PC-9 (cell line): ENCODE data around the gene KLHL1. TPM values are rescaled to one million over a fixed set of nuclear protein-coding genes. Genes with fewer than 3 reads are reported as not detected.

Source experiments
- BruUV-seq: library from RNA; stranded (reverse); fragments of 400-500 nt; replicated peaks from 2 replicates; lab custom pipeline; 2021; lab: Mats Ljungman, UMichigan
- CTCF ChIA-PET: fragments of 300-600 bp; sonication (Branson Sonifier 250); formaldehyde crosslinking; loops from one replicate; lab custom pipeline; 2022; ENCODE audit warnings: antibody characterized with exemption; lab: Charles Lee
- POLR2A ChIA-PET: fragments of 300-600 bp; sonication (Branson Sonifier 250); formaldehyde crosslinking; loops from one replicate; lab custom pipeline; 2022; ENCODE audit warnings: antibody characterized with exemption; ENCODE audit not compliant: unreplicated experiment; lab: Charles Lee
- DNase-seq, 2 experiments: peaks; one replicate each; pipeline versions ENCODE4 v3.0.0 to v3.0.0-alpha.2; 2015 to 2022; ENCODE audit warnings: mixed read lengths in 1 of 2
- H2AFZ ChIP-seq: fragments of 200-600 bp; sonication (generic); 2 replicates; pipeline ENCODE4 v1.8.1; 2017; ENCODE audit warnings: antibody characterized with exemption
- H3F3A ChIP-seq: fragments of 200-600 bp; sonication (generic); 2 replicates; pipeline ENCODE4 v1.8.1; 2017; ENCODE audit warnings: antibody characterized with exemption, mild to moderate bottlenecking, low read depth; ENCODE audit not compliant: insufficient read depth
- H3K27ac ChIP-seq: fragments of 200-600 bp; sonication (generic); 2 replicates; pipeline ENCODE4 v1.6.1; 2016; ENCODE audit warnings: mixed run types
- H3K27me3 ChIP-seq: fragments of 200-600 bp; sonication (generic); 2 replicates; pipeline ENCODE4 v1.6.1; 2016; ENCODE audit warnings: low read depth, mixed run types; ENCODE audit not compliant: insufficient read depth
- H3K36me3 ChIP-seq: fragments of 200-600 bp; sonication (generic); 2 replicates; pipeline ENCODE4 v1.6.1; 2016; ENCODE audit warnings: low read depth, mixed run types
- H3K4me1 ChIP-seq: fragments of 200-600 bp; sonication (generic); replicated peaks from 2 replicates; pipeline ENCODE4 v1.6.1; 2016; ENCODE audit warnings: mixed run types; ENCODE audit not compliant: insufficient read depth
- H3K4me2 ChIP-seq: fragments of 200-600 bp; sonication (generic); 2 replicates; pipeline ENCODE4 v1.6.1; 2017; ENCODE audit warnings: mixed run types
- H3K4me3 ChIP-seq: fragments of 200-600 bp; sonication (generic); 2 replicates; pipeline ENCODE4 v1.6.1; 2016; ENCODE audit warnings: mixed run types
- H3K79me2 ChIP-seq: fragments of 200-600 bp; sonication (generic); 2 replicates; pipeline ENCODE4 v1.6.1; 2017; ENCODE audit warnings: low read depth, mixed run types
- H3K9me2 ChIP-seq: fragments of 200-600 bp; sonication (generic); 2 replicates; pipeline ENCODE4 v1.8.1; 2017; ENCODE audit warnings: mild to moderate bottlenecking; ENCODE audit not compliant: insufficient read depth
- H3K9me3 ChIP-seq: fragments of 200-600 bp; sonication (generic); 2 replicates; pipeline ENCODE4 v1.8.1; 2016; ENCODE audit warnings: low read depth; ENCODE audit not compliant: insufficient read depth
- H4K20me1 ChIP-seq: fragments of 200-600 bp; sonication (generic); 2 replicates; pipeline ENCODE4 v1.8.1; 2017; ENCODE audit not compliant: insufficient read depth
- CTCF ChIP-seq: fragments of 200-600 bp; sonication (generic); conservative IDR thresholded peaks from 2 replicates; pipeline ENCODE4 v1.6.1; 2017; ENCODE audit warnings: mixed run types, antibody characterized with exemption, mild to moderate bottlenecking, moderate library complexity
- EZH2 ChIP-seq: fragments of 200-600 bp; sonication (generic); IDR thresholded peaks from 2 replicates; pipeline ENCODE4 v1.8.0; 2017; ENCODE audit warnings: antibody characterized with exemption, low read depth
- intact Hi-C: fragments of 100-400 bp; cut with micrococcal nuclease; formaldehyde crosslinking; loops from one replicate; pipeline ENCODE4 v1.10.0; 2022; ENCODE audit not compliant: unreplicated experiment
- total RNA-seq: library from RNA; stranded (reverse); gene quantifications from 2 replicates; pipeline ENCODE4 v1.2.3, GENCODE V29; 2021

KLHL1 gene
- total RNA-seq, 1 experiment from 2014 or later, result not detected

DNA sequence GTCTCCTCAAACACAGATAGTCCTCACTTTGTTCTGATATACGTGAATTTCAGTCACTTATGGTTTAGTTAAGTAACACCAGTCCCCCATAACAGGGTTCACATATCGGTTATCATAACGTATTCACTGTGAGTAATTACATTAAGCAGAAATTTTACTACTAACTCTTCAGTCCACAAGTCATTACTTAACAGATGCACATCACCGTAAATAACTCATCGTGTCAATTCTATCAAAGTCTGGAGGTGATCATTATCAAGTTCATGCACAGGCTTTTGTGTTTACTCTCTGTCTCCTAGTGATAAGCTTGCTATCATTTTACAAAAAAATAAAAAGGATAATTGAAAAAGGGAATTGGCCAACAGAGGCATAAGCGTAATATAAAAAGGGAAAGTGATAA, 288.1 kb downstream of the KLHL1 start:
- ChIA-PET POLR2A (no interaction called here), CTCF (no interaction called here)
- TF ChIP-seq CTCF (no peak), EZH2 (no peak)
- no TSS peak for BruUV-seq
- Histone ChIP-seq H3K4me2 (no peak overlapping the region), H3K4me1 (no peaks in the 10 kb centered on the region), H3K4me3 (no peak overlapping the region), H3K27ac (no peak overlapping the region), H3K9me3 (no peaks in the 10 kb centered on the region), H3K27me3 (no peaks in the 10 kb centered on the region), H3K36me3 (no peaks in the 10 kb centered on the region), H2AFZ (no peak overlapping the region), H4K20me1 (no peaks in the 10 kb centered on the region), H3K9me2 (no peaks in the 10 kb centered on the region), H3F3A (no peaks in the 10 kb centered on the region), H3K79me2 (no peaks in the 10 kb centered on the region)
- intact Hi-C loops, result no loop called here
- DNase-seq, result no peak

- Histone ChIP-seq H3K27me3 (no peaks in the 10 kb centered on the region), H3K9me3 (no peaks in the 10 kb centered on the region), H3K9me2 (no peaks in the 10 kb centered on the region), H3K79me2 (no peaks in the 10 kb centered on the region), H3K4me2 (no peak overlapping the region), H2AFZ (no peak overlapping the region), H4K20me1 (no peaks in the 10 kb centered on the region), H3K27ac (no peak overlapping the region), H3K4me1 (no peaks in the 10 kb centered on the region), H3F3A (no peaks in the 10 kb centered on the region), H3K36me3 (no peaks in the 10 kb centered on the region), H3K4me3 (no peak overlapping the region)
- no TSS peak for BruUV-seq
- DNase-seq, result no peak
- intact Hi-C loops, result no loop called here
- ChIA-PET POLR2A (no interaction called here), CTCF (no interaction called here)
- TF ChIP-seq CTCF (no peak), EZH2 (no peak)
These were observed 290.9 kb downstream of the KLHL1 start for GRCh38 chr13:69817333-69817869.

GRCh38 chr13:69809152-69809551, 299.1 kb downstream of the KLHL1 start:
- intact Hi-C loops, result no loop called here
- ChIA-PET CTCF (no interaction called here), POLR2A (no interaction called here)
- H3K27ac ChIP-seq, result no peak overlapping the region
- H4K20me1 ChIP-seq, result no peaks in the 10 kb centered on the region
- TF ChIP-seq EZH2 (no peak), CTCF (no peak)
- H3K4me3 ChIP-seq, result no peak overlapping the region
- no peaks in the 10 kb centered on the region for H3K36me3 ChIP-seq
- no peaks in the 10 kb centered on the region for H3K9me2 ChIP-seq
- no peaks in the 10 kb centered on the region for H3F3A ChIP-seq
- no peak overlapping the region for H3K4me2 ChIP-seq
- H2AFZ ChIP-seq, result no peak overlapping the region
- no peaks in the 10 kb centered on the region for H3K9me3 ChIP-seq
- DNase-seq, result no peak
- no peaks in the 10 kb centered on the region for H3K27me3 ChIP-seq
- no peaks in the 10 kb centered on the region for H3K4me1 ChIP-seq
- no TSS peak for BruUV-seq
- no peaks in the 10 kb centered on the region for H3K79me2 ChIP-seq
